ENCODE data around the gene ABCC1.
"Not testable (repeated sequence)": the region's sequence is repeated elsewhere in the genome, so short reads cannot be mapped to it uniquely, and the experiment has no call there.

Gene ABCC1

GRCh38 chr16:16146380-16147315 is 197.2 kb downstream of the ABCC1 start:
- no peak for DNase-seq

GRCh38 chr16:16147316-16147999 is 198.0 kb downstream of the ABCC1 start:
- no peak for DNase-seq

- not testable (repeated sequence) for DNase-seq
Measured at GRCh38 chr16:16148000-16148599, 198.7 kb downstream of the ABCC1 start.

GRCh38 chr16:16148755-16149154 is 199.3 kb downstream of the ABCC1 start:
- no peak for DNase-seq

GRCh38 chr16:16149710-16150116 is 200.3 kb downstream of the ABCC1 start:
- DNase-seq = no peak

- DNase-seq = peak; percentile 28
Measured at GRCh38 chr16:16150117-16150877, 200.9 kb downstream of the ABCC1 start.

GRCh38 chr16:16150878-16151152 is 201.4 kb downstream of the ABCC1 start:
- no peak for DNase-seq

GRCh38 chr16:16151315-16151714 is 201.9 kb downstream of the ABCC1 start:
- DNase-seq = no peak

- not testable (repeated sequence) for DNase-seq
Measured at GRCh38 chr16:16153000-16153399, 203.6 kb downstream of the ABCC1 start.

- no peak for DNase-seq
Measured at GRCh38 chr16:16154281-16154951, 205.0 kb downstream of the ABCC1 start.

- DNase-seq = no peak
Measured at GRCh38 chr16:16155234-16155633, 205.8 kb downstream of the ABCC1 start.

- no peak for DNase-seq
Measured at GRCh38 chr16:16157166-16157565, 207.8 kb downstream of the ABCC1 start.

- no peak for DNase-seq
Measured at GRCh38 chr16:16158082-16158658, 208.8 kb downstream of the ABCC1 start.

- DNase-seq = no peak
Measured at GRCh38 chr16:16158741-16159374, 209.4 kb downstream of the ABCC1 start.

- no peak for DNase-seq
Measured at GRCh38 chr16:16159662-16160061, 210.2 kb downstream of the ABCC1 start.

GRCh38 chr16:16161319-16161718 is 211.9 kb downstream of the ABCC1 start:
- no peak for DNase-seq

GRCh38 chr16:16161840-16162239 is 212.4 kb downstream of the ABCC1 start:
- not testable (repeated sequence) for DNase-seq

- no peak for DNase-seq
Measured at GRCh38 chr16:16162591-16162990, 213.2 kb downstream of the ABCC1 start.

GRCh38 chr16:16163109-16163508 is 213.7 kb downstream of the ABCC1 start:
- DNase-seq = no peak

- no peak for DNase-seq
Measured at GRCh38 chr16:16163571-16163970, 214.2 kb downstream of the ABCC1 start.

GRCh38 chr16:16164243-16164642 is 214.8 kb downstream of the ABCC1 start:
- no peak for DNase-seq

- no peak for DNase-seq
Measured at GRCh38 chr16:16166085-16166484, 216.7 kb downstream of the ABCC1 start.

Measured in fibroblast of upper back skin (primary cell).